T-helper 1 cell treated with Interleukin-12 subunit alpha and Interleukin-12 subunit beta and Interleukin-4 antibody, amounts not matched to agents 30 ng/mL and 1 ng/mL, for 36 hours (primary cell): ENCODE data around the gene PCDH10. TPM values are rescaled to one million over a fixed set of nuclear protein-coding genes. Genes with fewer than 3 reads are reported as not detected.
"Not testable (repeated sequence)": the region's sequence is repeated elsewhere in the genome, so short reads cannot be mapped to it uniquely, and the experiment has no call there.

Source experiments
- intact Hi-C: fragments of 100-400 bp; cut with micrococcal nuclease; formaldehyde crosslinking; loops from one replicate; pipeline ENCODE4 v1.15.1; 2024
- total RNA-seq: library from RNA; stranded (reverse); gene quantifications from 2 replicates; pipeline ENCODE4 v1.2.3, GENCODE V29; 2022

The PCDH10 gene
- total RNA-seq, 1 donor from 2014 or later = not detected

- intact Hi-C loops = not testable (repeated sequence)
These were observed 91.4 kb downstream of the PCDH10 start for GRCh38 chr4:133240451-133240850.
